ENCODE results near the gene FAM240B. TPM values are rescaled to one million over a fixed set of nuclear protein-coding genes. Genes with fewer than 3 reads are reported as not detected.

FAM240B gene
- polyA plus RNA-seq, 6 donors from 2014 or later, result not detected

- Mint-ChIP-seq H3K4me1 (no peaks in the 10 kb centered on the region), H3K36me3 (no peaks in the 10 kb centered on the region), H3K4me3 (no peak overlapping the region), H3K27me3 (peaks cover 0 to 9% (median 6%) of the 10 kb centered on the region in 3 donors), H3K9me3 (peaks cover 0 to 8% (median 0%) of the 10 kb centered on the region in 7 donors), H3K27ac (no peak overlapping the region)
- ATAC-seq (ENCODE audit: low read depth in 2 of 2), result no peak
- no peak for DNase-seq
Observed at GRCh38 chr9:38649731-38650363, 70.1 kb downstream of the FAM240B start.

GRCh38 chr9:38644601-38645000 lies 75.3 kb downstream of the FAM240B start:
- DNase-seq, result no peak
- peaks cover 0 to 21% (median 4%) of the 10 kb centered on the region in 3 donors for H3K27me3 Mint-ChIP-seq
- no peak overlapping the region for H3K27ac Mint-ChIP-seq
- ATAC-seq (ENCODE audit: low read depth in 2 of 2), result no peak
- H3K9me3 Mint-ChIP-seq, result peaks cover 0 to 2% (median 0%) of the 10 kb centered on the region in 7 donors
- H3K4me3 Mint-ChIP-seq, result no peak overlapping the region
- H3K4me1 Mint-ChIP-seq, result no peaks in the 10 kb centered on the region
- H3K36me3 Mint-ChIP-seq, result no peaks in the 10 kb centered on the region

Other genes starting within 250 kb of the FAM240B start
- gene ANKRD18A, start 99.5 kb downstream of the FAM240B start, polyA plus RNA-seq (ENCODE audit: low read depth in 6 of 6), result not detected